Gastroesophageal sphincter (tissue), 3 donors: ENCODE results near the gene FREM1.

ENCODE experiments used
- EP300 ChIP-seq: sonication (generic); formaldehyde crosslinking; IDR thresholded peaks from one replicate; pipeline ENCODE4 v1.6.1; 2017; ENCODE audit warnings: antibody characterized with exemption, mild to moderate bottlenecking
- POLR2A ChIP-seq, 2 donors: fragments of 450-650 bp; IDR thresholded peaks; one replicate each; pipeline ENCODE4 v1.6.1; 2017; ENCODE audit warnings: antibody characterized with exemption in 2 of 2, mild to moderate bottlenecking in 2 of 2, moderate library complexity in 1 of 2
- POLR2AphosphoS5 ChIP-seq: sonication (generic); formaldehyde crosslinking; IDR thresholded peaks from one replicate; pipeline ENCODE4 v1.6.1; 2017; ENCODE audit warnings: antibody characterized with exemption
- TF ChIP-seq, protein P1 (sequence below), 4 experiments: fragments of 200-600 bp in 2 of 4; fragments of 450-650 bp in 2 of 4; sonication (generic) in 1 of 4; IDR thresholded peaks; one replicate each; pipeline ENCODE4 v1.5.1; 2017 to 2019; ENCODE audit warnings: antibody characterized with exemption in 4 of 4, mild to moderate bottlenecking in 2 of 4, moderate library complexity in 2 of 4

DNA sequence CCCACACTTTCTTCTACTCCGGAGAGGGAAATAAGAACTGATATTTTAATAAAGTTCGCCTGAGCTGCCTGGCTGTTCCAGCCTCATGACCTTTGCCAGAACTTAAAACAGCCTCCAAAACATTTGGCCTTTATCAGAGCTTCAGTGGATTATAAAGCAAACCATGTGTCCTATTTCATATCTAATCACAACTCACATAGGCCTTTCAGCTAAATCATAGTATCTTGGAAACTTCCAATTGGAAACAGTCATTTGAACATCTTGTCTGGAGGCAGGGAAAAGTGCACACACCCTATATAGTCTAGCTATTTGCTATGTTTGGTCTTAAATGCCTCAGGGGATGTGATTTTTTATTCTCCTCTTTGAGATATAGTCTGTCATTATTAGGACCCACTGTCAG, 46.0 kb upstream of the FREM1 start:
- TF ChIP-seq POLR2AphosphoS5 (no peak), EP300 (no peak), POLR2A (IDR thresholded peaks at IDR 0.05) (no peak)
- TF ChIP-seq, protein P1, sequence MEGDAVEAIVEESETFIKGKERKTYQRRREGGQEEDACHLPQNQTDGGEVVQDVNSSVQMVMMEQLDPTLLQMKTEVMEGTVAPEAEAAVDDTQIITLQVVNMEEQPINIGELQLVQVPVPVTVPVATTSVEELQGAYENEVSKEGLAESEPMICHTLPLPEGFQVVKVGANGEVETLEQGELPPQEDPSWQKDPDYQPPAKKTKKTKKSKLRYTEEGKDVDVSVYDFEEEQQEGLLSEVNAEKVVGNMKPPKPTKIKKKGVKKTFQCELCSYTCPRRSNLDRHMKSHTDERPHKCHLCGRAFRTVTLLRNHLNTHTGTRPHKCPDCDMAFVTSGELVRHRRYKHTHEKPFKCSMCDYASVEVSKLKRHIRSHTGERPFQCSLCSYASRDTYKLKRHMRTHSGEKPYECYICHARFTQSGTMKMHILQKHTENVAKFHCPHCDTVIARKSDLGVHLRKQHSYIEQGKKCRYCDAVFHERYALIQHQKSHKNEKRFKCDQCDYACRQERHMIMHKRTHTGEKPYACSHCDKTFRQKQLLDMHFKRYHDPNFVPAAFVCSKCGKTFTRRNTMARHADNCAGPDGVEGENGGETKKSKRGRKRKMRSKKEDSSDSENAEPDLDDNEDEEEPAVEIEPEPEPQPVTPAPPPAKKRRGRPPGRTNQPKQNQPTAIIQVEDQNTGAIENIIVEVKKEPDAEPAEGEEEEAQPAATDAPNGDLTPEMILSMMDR (IDR thresholded peaks at IDR 0.05), result no peak
